ENCODE results near the gene CRABP1.

Gene CRABP1

DNA sequence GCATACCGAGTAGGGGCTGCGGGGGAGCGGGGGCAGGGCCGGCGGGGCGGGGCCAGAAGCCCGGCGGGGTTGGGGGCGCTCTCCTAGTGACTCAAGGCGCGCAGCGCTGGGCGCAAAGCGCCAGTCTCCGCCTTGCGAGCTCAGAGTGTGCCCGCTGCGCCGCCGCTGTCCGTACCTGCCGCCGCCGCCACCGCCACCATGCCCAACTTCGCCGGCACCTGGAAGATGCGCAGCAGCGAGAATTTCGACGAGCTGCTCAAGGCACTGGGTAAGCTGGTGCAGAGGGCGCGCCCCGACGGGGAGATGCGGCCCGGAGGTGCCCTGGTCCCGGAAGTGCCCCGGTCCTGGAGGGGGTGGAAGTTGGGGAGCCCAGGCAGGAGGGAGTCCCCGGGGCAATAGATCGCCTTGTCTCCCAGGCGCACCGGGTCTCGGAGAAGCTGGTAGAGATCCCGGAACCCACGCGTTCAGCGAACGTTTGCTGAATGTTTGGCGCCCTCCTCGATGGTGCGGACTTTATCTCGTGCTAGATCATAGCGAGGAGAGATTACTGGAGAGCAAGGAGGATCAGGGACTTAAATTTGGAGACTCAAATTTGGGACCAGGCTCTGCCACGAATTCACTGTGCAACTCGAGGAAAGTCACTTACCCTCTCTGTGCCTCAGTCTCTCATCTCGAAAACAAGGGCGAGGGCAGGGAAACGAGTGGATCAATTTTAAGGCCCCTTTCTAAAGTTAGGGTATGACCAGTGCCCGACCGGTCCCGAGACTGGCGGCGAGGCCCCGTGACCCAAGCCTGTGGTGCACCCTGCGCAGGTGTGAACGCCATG, at the start of gene CRABP1:
TSS of gene CRABP1 (plus strand) at position 123 of the 826 bp plus-strand sequence. CDS start at position 199, 76 bp downstream.
- DNase-seq = no peak

- DNase-seq = no peak
Observed at GRCh38 chr15:78291052-78291451, 49.1 kb upstream of the CRABP1 start.

DNA sequence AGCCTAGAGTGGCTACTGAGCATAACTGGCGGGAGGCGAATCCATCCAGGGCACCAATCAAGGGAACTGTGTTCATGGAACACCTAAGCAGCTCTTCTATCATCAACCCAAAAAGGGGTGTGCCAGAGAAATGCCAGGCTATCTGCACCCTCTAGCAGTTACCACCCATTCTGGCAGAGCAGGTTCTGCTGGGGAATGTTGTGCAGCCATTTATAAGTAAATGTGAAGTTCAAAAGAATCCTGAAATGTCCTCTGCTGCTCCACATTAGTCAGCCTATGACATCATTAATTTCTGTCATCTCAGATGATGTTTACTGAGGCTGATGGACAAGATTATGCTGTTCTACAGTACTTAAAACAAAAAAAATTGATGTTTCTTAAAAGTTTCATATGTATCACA, 48.5 kb upstream of the CRABP1 start:
- no peak for DNase-seq

GRCh38 chr15:78292219-78292618, 47.9 kb upstream of the CRABP1 start:
- DNase-seq = no peak

DNA sequence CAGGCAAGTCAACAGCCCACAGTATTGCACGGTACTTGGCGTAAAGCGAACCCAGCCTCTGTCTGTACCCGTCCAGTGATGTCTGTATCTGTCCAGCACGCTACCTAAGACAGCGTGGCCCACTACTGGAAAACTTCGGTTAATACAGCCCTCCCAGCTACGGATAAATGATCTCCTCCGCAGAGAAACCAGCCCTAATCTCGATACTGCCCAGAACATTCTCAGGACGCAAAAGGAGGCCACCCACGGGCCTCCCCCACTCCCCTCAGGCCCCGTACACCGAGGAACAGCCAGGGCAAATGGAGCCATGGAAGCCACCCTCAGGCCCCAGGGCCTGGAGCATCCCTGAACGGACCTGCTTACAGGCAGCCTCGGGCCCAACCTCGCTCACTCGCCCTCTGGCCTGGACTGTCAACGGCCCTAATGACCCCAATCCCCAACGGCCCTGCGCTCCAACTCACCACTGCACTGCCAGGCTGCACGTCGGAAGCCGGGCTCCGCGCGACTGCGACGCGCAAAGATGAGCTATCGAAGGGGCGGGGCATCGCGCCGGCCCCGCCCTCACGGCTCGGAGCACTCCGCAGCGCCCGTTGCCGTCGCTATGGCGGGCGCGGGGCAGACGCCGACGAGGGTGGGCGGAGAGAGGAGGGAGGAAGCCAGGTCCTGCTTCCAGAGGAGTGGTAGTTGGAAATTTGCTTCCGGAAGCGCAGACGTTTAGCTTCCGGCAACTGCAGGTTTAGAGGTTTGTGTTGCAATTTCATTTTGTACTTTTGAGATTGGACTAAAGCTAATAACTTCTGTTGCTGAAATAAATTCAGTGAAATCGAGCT, 40.8 kb upstream of the CRABP1 start, which contains the start of gene SKIC8:
TSS of gene SKIC8 (minus strand) at position 509 of the 830 bp plus-strand sequence. CDS start 3,923 bp downstream, outside the sequence.
- DNase-seq = peak; percentile 88 to 90

- DNase-seq = no peak
Observed at GRCh38 chr15:78301326-78301725, 38.8 kb upstream of the CRABP1 start.

DNA sequence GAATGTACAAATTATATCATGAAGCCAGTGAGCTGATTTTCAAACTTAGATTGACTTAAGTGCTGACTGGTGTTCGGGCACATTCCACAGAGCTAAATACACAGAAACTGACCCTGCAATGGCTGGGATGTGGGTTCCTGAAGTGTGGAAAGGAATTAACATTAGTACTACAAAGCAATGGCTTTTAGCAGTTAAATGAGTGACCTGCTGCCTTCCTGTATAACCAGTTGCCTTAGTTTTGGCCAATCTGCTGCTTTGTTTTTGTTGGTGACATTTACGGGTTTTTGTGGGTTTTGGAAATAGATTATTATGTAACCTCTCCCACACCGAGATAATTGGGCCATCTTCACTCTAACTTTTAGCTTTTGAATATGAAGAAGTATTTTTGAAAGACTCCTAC, 38.3 kb upstream of the CRABP1 start:
- no peak for DNase-seq

DNA sequence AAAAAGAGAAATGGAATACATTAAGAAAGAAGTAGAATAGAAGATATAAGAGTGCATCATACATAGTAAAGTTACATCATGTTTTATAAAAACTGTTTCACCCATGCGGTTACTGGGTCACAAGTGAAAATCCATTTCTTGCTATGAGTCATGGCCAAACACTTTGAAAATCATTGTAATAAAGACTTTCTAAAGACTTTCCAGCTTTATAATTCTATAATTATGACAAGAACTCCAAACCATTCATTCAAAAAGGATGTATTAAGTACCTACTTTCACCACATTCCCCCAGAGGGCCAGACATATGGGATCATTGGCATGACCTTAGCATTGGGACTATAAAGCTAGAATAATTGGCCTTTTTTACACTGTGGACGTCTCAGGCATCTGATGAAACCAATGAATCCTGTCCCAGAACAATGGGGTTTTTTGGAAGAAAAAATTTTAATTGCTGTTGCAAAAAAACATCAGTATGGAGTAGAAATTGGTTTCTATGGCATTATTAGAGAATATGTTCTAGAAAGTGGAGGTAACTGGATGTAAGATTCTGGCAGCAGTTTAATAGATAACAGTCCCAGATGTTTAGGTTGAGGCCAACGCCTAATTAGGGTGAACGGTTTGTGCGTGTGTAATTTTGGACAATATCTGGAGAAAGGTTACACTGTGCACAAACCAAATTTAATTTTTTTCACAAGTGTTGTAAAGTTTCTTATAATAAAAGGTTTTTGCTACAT, 37.4 kb upstream of the CRABP1 start:
- DNase-seq = no peak

DNA sequence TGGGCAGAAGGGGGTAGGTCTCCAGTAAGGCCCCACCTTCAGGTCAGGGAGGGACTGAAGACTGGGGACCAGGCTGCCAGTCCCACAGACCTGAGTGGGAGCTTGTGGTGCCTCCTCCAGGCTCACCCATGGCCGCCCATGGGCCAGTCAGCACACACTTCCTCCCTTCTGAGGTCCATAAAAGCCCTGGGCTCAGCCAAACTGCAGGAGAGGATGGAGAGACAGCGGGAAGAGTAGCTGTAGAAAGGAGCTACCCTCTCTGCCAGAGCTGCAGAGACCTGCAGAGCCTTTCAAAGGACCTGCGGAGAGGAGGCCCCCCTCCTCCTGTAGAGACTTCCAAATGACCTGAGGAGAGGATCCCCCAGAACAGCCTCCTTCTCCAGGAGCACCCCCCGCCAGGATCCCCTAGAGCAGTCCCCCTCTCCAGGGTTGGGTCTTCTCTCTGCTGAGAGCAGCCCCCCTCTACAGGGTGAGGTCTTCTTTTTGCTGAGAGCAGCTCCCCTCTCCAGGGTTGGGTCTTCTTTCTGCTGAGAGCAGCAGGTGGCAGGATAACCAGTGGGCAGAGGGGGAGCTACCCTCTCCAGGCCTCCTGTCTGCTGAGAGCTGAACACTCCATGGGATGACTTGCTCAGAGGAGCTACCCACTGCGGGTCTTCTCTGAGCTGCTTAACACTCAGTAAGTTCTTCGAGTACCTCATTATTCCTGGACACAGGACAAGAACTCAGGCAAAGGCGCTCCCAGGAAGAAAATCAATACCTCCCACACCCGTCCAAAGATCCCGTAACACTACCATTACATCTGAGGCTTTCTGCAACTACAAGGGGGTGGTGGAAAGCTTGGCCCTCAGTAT, 35.7 kb upstream of the CRABP1 start:
- no peak for DNase-seq

DNA sequence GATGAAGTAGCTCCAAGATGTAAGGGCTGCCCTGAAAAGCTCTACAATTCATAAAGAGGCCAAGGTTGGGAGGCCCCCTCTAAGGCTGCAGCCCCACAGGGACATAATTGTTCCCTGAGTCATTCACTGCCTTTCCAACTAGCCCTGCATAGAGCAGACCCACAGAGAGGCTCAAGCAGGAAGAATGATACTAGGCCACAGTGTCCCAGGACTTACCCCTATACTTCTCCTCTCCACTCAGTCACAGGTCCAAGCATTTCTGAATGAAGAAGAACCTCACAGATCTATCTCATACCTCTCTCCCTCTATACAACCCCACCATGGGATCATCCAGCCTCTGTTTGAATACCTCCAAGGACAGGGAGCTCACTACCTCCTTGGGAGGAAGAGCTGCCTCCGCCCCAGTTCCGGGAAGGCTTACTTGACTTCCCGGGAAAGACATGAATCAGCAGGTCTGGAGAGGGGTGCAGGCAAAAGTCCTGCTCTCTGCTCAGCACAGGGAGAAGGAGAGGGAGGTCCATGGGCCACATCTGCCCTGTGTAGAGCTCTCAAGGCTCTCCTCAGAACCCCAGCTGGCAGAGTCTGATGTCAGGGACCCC, 33.9 kb upstream of the CRABP1 start:
- DNase-seq = no peak

DNA sequence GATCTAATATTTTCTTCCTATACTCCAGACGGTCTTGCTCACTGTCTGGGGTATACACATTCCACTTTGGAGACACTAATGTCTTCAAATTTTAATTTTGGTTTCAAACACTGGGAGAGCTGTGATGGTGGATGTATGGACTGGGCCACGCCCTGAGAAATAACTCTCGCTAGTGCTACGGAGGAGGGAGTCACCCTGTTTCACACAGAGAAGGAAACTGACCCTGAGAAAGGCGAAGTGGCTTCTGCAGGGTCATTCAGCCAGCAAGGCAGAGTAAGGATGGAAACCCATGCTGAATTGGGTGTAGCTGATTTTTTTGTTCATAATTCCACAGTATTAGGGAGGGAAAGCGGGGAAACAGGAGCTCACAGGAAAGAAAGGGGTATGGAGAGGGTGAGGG, 32.2 kb upstream of the CRABP1 start:
- DNase-seq = no peak

- DNase-seq = peak; percentile 21 to 40
Observed at GRCh38 chr15:78308422-78309032, 31.6 kb upstream of the CRABP1 start.

DNA sequence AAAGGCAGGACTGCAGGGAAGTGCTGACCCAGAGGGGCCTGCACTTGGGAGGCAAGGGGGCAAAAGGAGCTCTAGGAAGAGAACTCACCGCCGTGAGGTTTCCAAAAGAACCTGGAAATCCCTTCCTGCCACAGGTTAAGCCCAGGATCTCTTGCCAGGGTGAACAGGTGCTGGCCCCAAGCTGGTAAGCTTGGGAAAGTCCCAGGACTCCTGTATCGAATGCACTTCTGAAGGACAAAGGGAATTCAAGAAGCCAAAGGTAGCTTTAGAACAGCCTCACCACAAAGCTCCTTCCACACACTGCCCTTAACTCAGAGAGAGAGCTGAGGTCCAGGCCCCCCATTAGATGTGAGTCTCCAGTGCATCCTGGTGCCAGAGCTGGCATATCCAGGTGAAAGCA, 28.9 kb upstream of the CRABP1 start:
- DNase-seq = no peak

GRCh38 chr15:78312536-78312935, 27.6 kb upstream of the CRABP1 start:
- no peak for DNase-seq

GRCh38 chr15:78312957-78313356, 27.2 kb upstream of the CRABP1 start:
- no peak for DNase-seq

DNA sequence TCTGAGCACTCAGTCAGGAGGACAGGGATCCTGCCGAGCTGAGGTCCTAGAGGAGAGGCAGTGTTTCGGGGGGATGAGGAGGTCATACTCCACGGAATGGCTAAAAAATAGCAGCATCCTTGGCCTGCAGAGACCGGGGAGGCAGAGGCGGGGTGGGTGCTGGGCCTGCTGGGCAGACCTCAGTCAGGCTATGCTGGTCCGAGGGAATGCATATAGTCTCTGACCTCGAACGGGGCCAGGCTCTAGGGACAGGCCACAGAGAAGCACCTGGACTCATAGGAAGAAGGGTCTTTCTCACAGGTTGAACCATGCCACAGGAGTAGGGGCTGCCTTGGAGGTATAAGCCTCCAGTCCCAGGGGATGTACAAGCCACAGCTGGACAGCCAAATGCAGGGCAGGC, 26.8 kb upstream of the CRABP1 start:
- no peak for DNase-seq

DNA sequence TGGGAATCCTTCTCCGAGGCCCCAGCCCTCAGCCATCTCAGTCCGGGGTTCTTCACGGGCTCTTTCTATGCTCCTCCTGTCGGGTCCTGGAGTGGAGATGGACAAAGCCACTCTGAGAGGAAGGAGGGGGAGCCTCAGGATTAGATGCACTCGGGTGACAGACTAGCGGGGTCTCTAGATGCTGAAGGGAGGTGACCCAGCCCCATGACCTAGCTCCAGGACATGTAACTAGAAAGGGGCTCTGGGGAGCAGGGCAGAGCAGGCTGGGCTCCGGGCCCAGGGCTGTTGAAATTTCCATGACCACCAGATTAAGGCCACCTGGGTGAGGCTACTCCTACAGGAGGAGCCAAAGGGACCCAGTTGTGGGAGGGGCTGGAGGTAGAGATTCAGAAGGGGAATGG, 26.0 kb upstream of the CRABP1 start:
- DNase-seq = no peak

DNA sequence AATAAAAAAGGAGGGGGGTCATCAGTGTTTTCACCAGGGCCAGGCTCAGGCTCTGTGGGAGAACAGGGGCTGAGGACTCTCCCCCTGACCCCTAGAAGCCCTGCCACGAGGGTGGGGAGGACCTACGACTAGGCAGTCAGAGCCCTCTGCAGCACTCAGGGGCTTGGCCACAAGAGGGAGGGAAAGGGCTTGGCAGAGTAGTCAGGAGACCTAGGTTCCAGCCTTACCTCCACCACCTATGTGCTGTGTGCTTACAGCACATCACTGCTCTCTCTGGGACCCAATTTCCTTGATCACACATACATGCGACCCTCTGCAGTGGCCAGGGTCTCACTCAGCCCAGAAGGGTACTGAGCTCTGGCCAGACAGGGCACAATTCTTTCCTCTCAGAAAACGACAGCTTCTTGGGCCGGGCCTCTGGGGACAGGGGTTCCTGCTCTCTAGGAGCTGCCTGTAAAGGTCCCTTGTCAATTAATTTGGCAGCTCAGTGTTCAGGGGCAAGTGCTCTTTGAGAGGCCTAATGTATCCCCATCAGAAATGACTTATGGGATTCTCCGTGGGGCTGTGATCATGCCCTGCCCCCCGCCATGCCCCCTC, 24.4 kb upstream of the CRABP1 start:
- DNase-seq = no peak

DNA sequence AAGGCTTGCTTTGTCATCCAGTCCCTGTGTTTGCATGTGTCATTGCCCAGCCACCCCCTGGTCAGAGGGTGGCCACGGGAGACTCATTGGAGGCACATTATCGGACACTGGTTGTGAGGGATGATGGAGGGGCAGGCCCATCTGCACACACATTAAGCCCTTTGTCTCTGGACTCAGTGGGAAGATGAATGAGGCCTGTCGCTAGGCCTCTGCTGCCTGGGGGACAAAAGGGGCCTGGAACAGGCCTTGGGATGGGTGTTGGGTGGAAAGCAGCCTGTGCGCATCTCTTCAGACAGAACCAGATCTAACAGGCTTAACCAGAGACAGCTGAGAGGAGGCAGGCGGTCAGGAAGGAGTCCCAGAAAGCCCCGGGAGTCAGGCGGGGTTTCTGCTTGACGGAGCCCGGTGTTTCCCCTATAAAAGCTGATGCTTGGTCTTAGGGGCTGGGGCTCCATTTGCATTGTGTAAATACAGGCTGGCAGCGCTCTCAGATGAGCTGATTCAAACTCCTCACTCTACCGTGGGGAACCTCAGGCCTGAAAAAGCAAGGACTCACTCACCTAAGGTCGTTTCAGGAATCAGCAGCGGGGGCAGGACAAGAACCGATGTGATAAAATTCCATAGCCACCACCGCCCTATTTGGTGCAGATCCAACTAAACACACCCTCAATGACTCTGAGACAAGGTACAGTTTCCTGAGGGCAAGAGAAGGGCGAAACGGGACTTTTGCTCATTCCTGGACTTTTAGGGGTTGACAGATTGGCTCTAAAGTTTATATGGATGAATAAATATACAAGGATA, 23.7 kb upstream of the CRABP1 start:
- no peak for DNase-seq

All from stimulated activated CD4-positive, alpha-beta T cell treated with anti-CD3 and anti-CD28 coated beads, Interleukin-4, amount 100 ng/mL, for 4 hours (primary cell).